Gastrocnemius medialis (tissue), 4 donors: ENCODE measurements around the gene MCFD2. TPM values are rescaled to one million over a fixed set of nuclear protein-coding genes. Genes with fewer than 3 reads are reported as not detected.

Experiments used
- ATAC-seq, 2 donors: fragments of 150-250 bp; one replicate each; pipeline ENCODE4 v1.9.1; 2016
- DNase-seq, 2 donors: peaks; one replicate each; pipeline ENCODE4 v3.0.0-alpha.2; 2019
- H3K27ac ChIP-seq, 4 donors: fragments of 200-600 bp; sonication (generic); 1 replicate in 1 of 4; 2 replicates in 3 of 4; pipeline ENCODE4 v1.5.1; 2016 to 2018; ENCODE audit warnings: mild to moderate bottlenecking in 2 of 4, moderate library complexity in 1 of 4
- H3K27me3 ChIP-seq, 3 donors: fragments of 200-600 bp; sonication (generic) in 2 of 3; 1 replicate in 1 of 3; 2 replicates in 2 of 3; pipeline versions ENCODE4 v1.5.1 to v1.6.0; 2016 to 2019; ENCODE audit warnings: mild to moderate bottlenecking in 1 of 3, moderate library complexity in 1 of 3
- H3K36me3 ChIP-seq, 2 donors: fragments of 200-600 bp; sonication (generic) in 1 of 2; one replicate each; pipeline ENCODE4 v1.5.1; 2017 to 2018
- H3K4me1 ChIP-seq, 2 donors: fragments of 200-600 bp; sonication (generic) in 1 of 2; one replicate each; pipeline ENCODE4 v1.5.1; 2016 to 2017; ENCODE audit warnings: mild to moderate bottlenecking in 2 of 2
- H3K4me3 ChIP-seq, 4 donors: fragments of 200-600 bp; sonication (generic) in 3 of 4; 1 replicate in 1 of 4; 2 replicates in 3 of 4; pipeline ENCODE4 v1.5.1; 2016 to 2019; ENCODE audit warnings: mild to moderate bottlenecking in 2 of 4
- H3K9me3 ChIP-seq, 3 donors: fragments of 200-600 bp; sonication (generic) in 2 of 3; 1 replicate in 1 of 3; 2 replicates in 2 of 3; pipeline ENCODE4 v1.5.1; 2016 to 2019
- CTCF ChIP-seq, 5 experiments: fragments of 450-650 bp in 3 of 5; fragments of 200-600 bp in 2 of 5; sonication (generic) in 2 of 5; IDR thresholded peaks in 4 of 5; conservative IDR thresholded peaks in 1 of 5; 1 replicate in 4 of 5; 2 replicates in 1 of 5; pipeline ENCODE4 v1.5.1; 2016 to 2019; ENCODE audit warnings: antibody characterized with exemption in 5 of 5, mild to moderate bottlenecking in 3 of 5, moderate library complexity in 3 of 5
- POLR2A ChIP-seq, 2 donors: fragments of 450-650 bp; IDR thresholded peaks; one replicate each; pipeline ENCODE4 v1.6.1; 2017; ENCODE audit warnings: antibody characterized with exemption in 2 of 2, mild to moderate bottlenecking in 2 of 2, moderate library complexity in 2 of 2
- in situ Hi-C, 4 donors: fragments of 200-750 bp; cut with MboI; loops; one replicate each; pipeline versions ENCODE4 v1.15.0 to v1.8.0; 2017; ENCODE audit warnings: low sequenced_read_pairs in 4 of 4
- intact Hi-C: fragments of 100-400 bp; cut with DNase I; formaldehyde crosslinking; loops from one replicate; pipeline ENCODE4 v1.15.1; 2023; ENCODE audit warnings: low total_unique reads
- total RNA-seq, 4 donors: library from RNA; depleted of rRNA; stranded (reverse); fragments of >200 nt; gene quantifications; one replicate each; pipeline versions ENCODE4 v1.1.0 to v1.2.3, GENCODE V29; 2016

The MCFD2 gene
- total RNA-seq, 4 donors from 2014 or later: 87.9 to 182 (median 106) TPM

GRCh38 chr2:46859482-46859881 lies 56.1 kb downstream of the MCFD2 start:
- Histone ChIP-seq H3K27ac (peak overlapping the region in 2 of 4 donors; percentile 31 to 54), H3K9me3 (no peaks in the 10 kb centered on the region), H3K4me1 (peaks cover 4 to 14% of the 10 kb centered on the region in 2 donors), H3K27me3 (no peaks in the 10 kb centered on the region), H3K4me3 (no peak overlapping the region), H3K36me3 (no peaks in the 10 kb centered on the region)
- intact Hi-C loops: no loop called here
- in situ Hi-C loops: no loop called here
- DNase-seq (no peak), ATAC-seq (no peak)
- no peak for TF ChIP-seq CTCF (IDR thresholded peaks at IDR 0.05 in 4 of 5, conservative IDR thresholded peaks at IDR 0.05 in 1 of 5)

- Histone ChIP-seq H3K27ac (peak overlapping the region in 2 of 4 donors; percentile 31 to 54), H3K9me3 (no peaks in the 10 kb centered on the region), H3K27me3 (no peaks in the 10 kb centered on the region), H3K36me3 (no peaks in the 10 kb centered on the region), H3K4me1 (peaks cover 9 to 16% of the 10 kb centered on the region in 2 donors), H3K4me3 (no peak overlapping the region)
- TF ChIP-seq POLR2A (IDR thresholded peaks at IDR 0.05): no peak
- TF ChIP-seq CTCF (IDR thresholded peaks at IDR 0.05 in 4 of 5, conservative IDR thresholded peaks at IDR 0.05 in 1 of 5): no peak
- ATAC-seq (peak; percentile 30 to 45), DNase-seq (no peak)
- intact Hi-C loops (no loop called here), in situ Hi-C loops (no loop called here)
Measured at GRCh38 chr2:46858702-46859090, 56.9 kb downstream of the MCFD2 start.

GRCh38 chr2:46857871-46858701 lies 57.5 kb downstream of the MCFD2 start:
- Histone ChIP-seq H3K36me3 (no peaks in the 10 kb centered on the region), H3K4me1 (peaks cover 9 to 16% of the 10 kb centered on the region in 2 donors), H3K27me3 (no peaks in the 10 kb centered on the region), H3K27ac (peak overlapping the region in 2 of 4 donors; percentile 13 to 25), H3K4me3 (no peak overlapping the region), H3K9me3 (no peaks in the 10 kb centered on the region)
- in situ Hi-C loops (no loop called here), intact Hi-C loops (no loop called here)
- no peak for TF ChIP-seq POLR2A (IDR thresholded peaks at IDR 0.05)
- TF ChIP-seq CTCF (IDR thresholded peaks at IDR 0.05 in 4 of 5, conservative IDR thresholded peaks at IDR 0.05 in 1 of 5): no peak
- no peak for ATAC-seq
- no peak for DNase-seq

GRCh38 chr2:46856336-46856735 lies 59.3 kb downstream of the MCFD2 start:
- no peak for DNase-seq
- Histone ChIP-seq H3K4me3 (no peak overlapping the region), H3K9me3 (no peaks in the 10 kb centered on the region), H3K27me3 (no peaks in the 10 kb centered on the region), H3K36me3 (no peaks in the 10 kb centered on the region), H3K4me1 (peaks cover 9 to 16% of the 10 kb centered on the region in 2 donors), H3K27ac (peak overlapping the region; percentile 59 to 79 (median 70))
- TF ChIP-seq POLR2A (IDR thresholded peaks at IDR 0.05) (no peak), CTCF (IDR thresholded peaks at IDR 0.05 in 4 of 5, conservative IDR thresholded peaks at IDR 0.05 in 1 of 5) (no peak)
- intact Hi-C loops: no loop called here
- ATAC-seq: no peak
- in situ Hi-C loops: no loop called here
